Glutamatergic neuron (in vitro differentiated cells): ENCODE results near the gene VPS37C. TPM values are rescaled to one million over a fixed set of nuclear protein-coding genes. Genes with fewer than 3 reads are reported as not detected.

Experiments used
- DNase-seq: peaks from one replicate; pipeline ENCODE4 v3.0.0; 2022
- H3K27ac Mint-ChIP-seq: one replicate; pipeline ENCODE4 v1.8.0; 2020; ENCODE audit warnings: mild to moderate bottlenecking, mixed read lengths, inconsistent platforms; ENCODE audit not compliant: unreplicated experiment
- H3K27me3 Mint-ChIP-seq: one replicate; pipeline ENCODE4 v1.8.0; 2020; ENCODE audit warnings: mild to moderate bottlenecking, moderate library complexity, mixed read lengths, inconsistent platforms; ENCODE audit not compliant: unreplicated experiment
- H3K36me3 Mint-ChIP-seq: one replicate; pipeline ENCODE4 v1.8.0; 2020; ENCODE audit warnings: mild to moderate bottlenecking, mixed read lengths, inconsistent platforms; ENCODE audit not compliant: unreplicated experiment
- H3K4me1 Mint-ChIP-seq: one replicate; pipeline ENCODE4 v1.8.0; 2020; ENCODE audit warnings: mild to moderate bottlenecking, low read depth, mixed read lengths, inconsistent platforms; ENCODE audit not compliant: unreplicated experiment
- H3K4me3 Mint-ChIP-seq: one replicate; pipeline ENCODE4 v1.8.0; 2020; ENCODE audit warnings: mild to moderate bottlenecking, mixed read lengths, inconsistent platforms; ENCODE audit not compliant: unreplicated experiment
- H3K9me3 Mint-ChIP-seq: one replicate; pipeline ENCODE4 v1.8.0; 2020; ENCODE audit warnings: mild to moderate bottlenecking, moderate library complexity, mixed read lengths, inconsistent platforms; ENCODE audit not compliant: unreplicated experiment
- CTCF ChIP-seq: fragments of 200-600 bp; sonication (generic); IDR thresholded peaks from one replicate; pipeline ENCODE4 v1.5.0; 2021; ENCODE audit not compliant: partially characterized antibody, unreplicated experiment
- total RNA-seq: library from RNA; stranded (reverse); fragmentation: NEBNext Ultra II Directional; extraction: Animal tissue kit (Norgen Biotek cat#: 25700); gene quantifications from one replicate; pipeline ENCODE4 v1.2.1, GENCODE V29; 2021; ENCODE audit not compliant: unreplicated experiment

VPS37C gene
- total RNA-seq, 1 donor from 2014 or later, result 27.1 TPM

DNA sequence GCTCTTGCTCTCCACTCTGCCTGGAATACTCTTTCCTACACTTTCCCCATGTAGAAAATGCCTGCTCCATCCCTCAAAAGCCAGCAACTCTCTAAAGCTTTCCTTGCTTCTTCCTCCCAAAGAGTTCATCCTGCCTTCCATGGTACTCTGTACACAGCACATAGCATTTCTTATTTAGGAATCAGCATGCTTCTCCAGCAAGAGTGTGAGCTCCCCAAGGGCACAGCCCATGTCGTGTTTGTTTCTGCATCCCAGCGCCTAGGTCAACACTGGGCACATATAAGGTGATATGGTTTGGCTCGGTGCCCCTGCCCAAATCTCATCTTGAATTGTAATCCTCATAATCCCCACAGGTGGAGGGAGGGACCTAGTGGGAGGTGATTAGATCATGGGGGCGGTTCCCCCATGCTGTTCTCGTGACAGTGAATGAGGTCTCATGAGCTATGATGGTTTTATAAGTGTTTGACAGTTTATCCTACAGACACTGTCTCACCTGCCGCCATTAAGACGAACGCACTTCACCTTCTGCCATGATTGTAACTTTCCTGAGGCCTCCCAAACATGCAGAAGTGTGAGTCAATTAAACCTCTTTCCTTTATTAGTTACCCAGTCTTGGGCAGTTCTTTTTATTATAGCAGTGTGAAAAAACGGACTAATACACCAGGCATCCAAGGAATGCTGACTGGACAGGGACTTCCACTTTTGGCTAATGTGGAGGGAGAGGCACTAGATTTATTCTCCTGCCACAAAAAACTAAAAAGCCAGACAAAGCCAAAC lies 8.2 kb downstream of the VPS37C start:
- peak overlapping the region; percentile 9 for H3K4me3 Mint-ChIP-seq
- H3K9me3 Mint-ChIP-seq, result peaks cover 7% of the 10 kb centered on the region
- no peak overlapping the region for H3K27ac Mint-ChIP-seq
- no peak for TF ChIP-seq CTCF
- H3K4me1 Mint-ChIP-seq, result peaks cover 36% of the 10 kb centered on the region
- DNase-seq, result no peak
- peaks cover 7% of the 10 kb centered on the region for H3K27me3 Mint-ChIP-seq
- peaks cover 18% of the 10 kb centered on the region for H3K36me3 Mint-ChIP-seq

DNA sequence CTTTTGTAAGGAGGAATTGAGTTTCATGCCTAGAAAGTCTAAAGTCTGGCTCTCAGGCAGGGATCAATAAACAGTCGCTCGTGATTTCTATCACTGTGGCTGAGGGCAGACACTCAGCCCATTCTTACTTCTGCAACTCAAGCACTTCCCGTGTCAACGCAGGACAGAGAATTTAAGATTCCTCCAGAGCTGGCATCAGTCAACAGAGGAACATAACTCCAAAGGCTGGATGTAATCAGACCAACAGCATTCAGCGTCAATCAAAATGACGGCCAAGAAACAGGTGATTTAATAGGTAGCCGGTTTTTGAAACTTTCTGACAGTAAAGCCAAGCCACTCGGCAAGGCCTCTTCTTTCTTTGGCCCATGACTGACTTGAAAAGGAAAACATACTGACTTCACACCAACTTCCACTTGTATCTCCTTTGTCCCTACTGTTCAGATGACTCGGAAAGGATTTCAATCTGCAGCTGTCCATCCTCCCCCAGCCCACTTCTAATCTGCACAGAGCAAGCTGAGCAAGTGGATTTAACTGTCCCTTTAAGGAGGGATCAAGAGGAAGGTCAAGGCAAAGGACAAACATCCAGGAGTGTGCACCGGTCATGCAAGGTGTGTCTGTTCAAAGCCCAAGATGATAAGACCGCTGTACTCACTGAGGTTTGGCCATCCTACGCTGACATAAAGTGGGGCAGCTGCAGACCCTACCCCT lies 9.5 kb downstream of the VPS37C start:
- Mint-ChIP-seq H3K4me3 (no peak overlapping the region), H3K9me3 (peaks cover 9% of the 10 kb centered on the region), H3K27ac (peak overlapping the region; percentile 21), H3K4me1 (peaks cover 37% of the 10 kb centered on the region), H3K27me3 (peaks cover 7% of the 10 kb centered on the region), H3K36me3 (peaks cover 18% of the 10 kb centered on the region)
- no peak for TF ChIP-seq CTCF
- no peak for DNase-seq

DNA sequence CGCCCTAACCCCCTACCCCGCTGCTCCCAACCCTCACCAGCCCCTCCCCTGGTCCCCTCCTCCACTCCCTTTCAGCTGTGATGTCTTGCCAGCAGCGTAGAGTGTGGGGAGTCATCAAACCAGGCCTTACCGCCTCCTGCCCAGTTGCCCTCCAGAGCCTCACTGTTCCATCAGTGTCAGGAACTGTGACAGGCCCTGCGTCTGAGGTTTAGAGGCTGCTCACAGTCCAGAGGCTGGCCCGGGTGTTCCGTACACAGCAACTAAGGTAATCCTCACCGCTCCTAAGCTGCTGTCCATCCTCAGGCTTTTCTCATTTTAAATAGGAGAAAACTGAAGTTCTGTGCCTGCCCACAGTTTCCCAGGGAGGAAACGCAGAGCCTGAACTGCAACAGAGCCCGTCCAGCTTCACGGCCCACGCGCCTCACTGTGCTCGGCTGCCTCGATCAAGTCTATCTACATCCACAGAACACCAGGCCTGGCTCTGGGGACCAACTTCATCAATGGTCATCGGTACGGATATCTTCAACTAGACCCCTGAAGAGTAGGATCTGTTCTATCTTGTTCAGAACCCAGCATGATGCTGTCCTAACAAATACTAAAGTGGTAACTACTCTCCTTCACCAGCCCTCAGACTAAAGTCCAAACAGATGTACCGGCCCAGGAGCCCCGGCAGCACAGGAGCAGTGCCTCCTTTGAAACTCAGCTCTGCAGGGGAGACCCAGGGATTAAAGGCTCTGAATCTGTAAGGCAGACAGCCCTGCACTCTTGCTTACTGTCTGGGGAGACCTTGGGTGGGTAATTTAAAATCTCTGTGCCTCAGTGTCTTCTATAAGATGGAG lies 10.3 kb downstream of the VPS37C start:
- peak overlapping the region; percentile 21 for H3K27ac Mint-ChIP-seq
- TF ChIP-seq CTCF, result no peak
- no peak overlapping the region for H3K4me3 Mint-ChIP-seq
- no peak for DNase-seq
- H3K9me3 Mint-ChIP-seq, result peaks cover 9% of the 10 kb centered on the region
- peaks cover 17% of the 10 kb centered on the region for H3K36me3 Mint-ChIP-seq
- H3K4me1 Mint-ChIP-seq, result peaks cover 37% of the 10 kb centered on the region
- peaks cover 7% of the 10 kb centered on the region for H3K27me3 Mint-ChIP-seq

- Mint-ChIP-seq H3K36me3 (peaks cover 9% of the 10 kb centered on the region), H3K9me3 (peaks cover 9% of the 10 kb centered on the region), H3K27ac (no peak overlapping the region), H3K4me1 (peaks cover 37% of the 10 kb centered on the region), H3K27me3 (peaks cover 7% of the 10 kb centered on the region), H3K4me3 (no peak overlapping the region)
- TF ChIP-seq CTCF, result no peak
- no peak for DNase-seq
These were observed 11.3 kb downstream of the VPS37C start for GRCh38 chr11:61149624-61150615.
